Measurements from ENCODE around the gene GCG.

GRCh38 chr2:162166745-162167144 is 14.7 kb upstream of the GCG start:
- TF ChIP-seq CTCF (IDR thresholded peaks at IDR 0.05) (no peak), POLR2A (IDR thresholded peaks at IDR 0.05) (no peak)
